ENCODE data around the gene APOA1.

Gene APOA1

GRCh38 chr11:116833491-116833815 lies 4.0 kb downstream of the APOA1 start:
- DNase-seq = no peak

DNA sequence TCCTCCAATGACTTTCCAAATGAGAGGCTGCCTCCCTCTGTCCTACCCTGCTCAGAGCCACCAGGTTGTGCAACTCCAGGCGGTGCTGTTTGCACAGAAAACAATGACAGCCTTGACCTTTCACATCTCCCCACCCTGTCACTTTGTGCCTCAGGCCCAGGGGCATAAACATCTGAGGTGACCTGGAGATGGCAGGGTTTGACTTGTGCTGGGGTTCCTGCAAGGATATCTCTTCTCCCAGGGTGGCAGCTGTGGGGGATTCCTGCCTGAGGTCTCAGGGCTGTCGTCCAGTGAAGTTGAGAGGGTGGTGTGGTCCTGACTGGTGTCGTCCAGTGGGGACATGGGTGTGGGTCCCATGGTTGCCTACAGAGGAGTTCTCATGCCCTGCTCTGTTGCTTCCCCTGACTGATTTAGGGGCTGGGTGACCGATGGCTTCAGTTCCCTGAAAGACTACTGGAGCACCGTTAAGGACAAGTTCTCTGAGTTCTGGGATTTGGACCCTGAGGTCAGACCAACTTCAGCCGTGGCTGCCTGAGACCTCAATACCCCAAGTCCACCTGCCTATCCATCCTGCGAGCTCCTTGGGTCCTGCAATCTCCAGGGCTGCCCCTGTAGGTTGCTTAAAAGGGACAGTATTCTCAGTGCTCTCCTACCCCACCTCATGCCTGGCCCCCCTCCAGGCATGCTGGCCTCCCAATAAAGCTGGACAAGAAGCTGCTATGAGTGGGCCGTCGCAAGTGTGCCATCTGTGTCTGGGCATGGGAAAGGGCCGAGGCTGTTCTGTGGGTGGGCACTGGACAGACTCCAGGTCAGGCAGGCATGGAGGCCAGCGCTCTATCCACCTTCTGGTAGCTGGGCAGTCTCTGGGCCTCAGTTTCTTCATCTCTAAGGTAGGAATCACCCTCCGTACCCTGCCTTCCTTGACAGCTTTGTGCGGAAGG lies 4.8 kb downstream of the APOA1 start:
- no peak for DNase-seq

GRCh38 chr11:116831790-116832349 lies 5.6 kb downstream of the APOA1 start:
- no peak for DNase-seq

DNA sequence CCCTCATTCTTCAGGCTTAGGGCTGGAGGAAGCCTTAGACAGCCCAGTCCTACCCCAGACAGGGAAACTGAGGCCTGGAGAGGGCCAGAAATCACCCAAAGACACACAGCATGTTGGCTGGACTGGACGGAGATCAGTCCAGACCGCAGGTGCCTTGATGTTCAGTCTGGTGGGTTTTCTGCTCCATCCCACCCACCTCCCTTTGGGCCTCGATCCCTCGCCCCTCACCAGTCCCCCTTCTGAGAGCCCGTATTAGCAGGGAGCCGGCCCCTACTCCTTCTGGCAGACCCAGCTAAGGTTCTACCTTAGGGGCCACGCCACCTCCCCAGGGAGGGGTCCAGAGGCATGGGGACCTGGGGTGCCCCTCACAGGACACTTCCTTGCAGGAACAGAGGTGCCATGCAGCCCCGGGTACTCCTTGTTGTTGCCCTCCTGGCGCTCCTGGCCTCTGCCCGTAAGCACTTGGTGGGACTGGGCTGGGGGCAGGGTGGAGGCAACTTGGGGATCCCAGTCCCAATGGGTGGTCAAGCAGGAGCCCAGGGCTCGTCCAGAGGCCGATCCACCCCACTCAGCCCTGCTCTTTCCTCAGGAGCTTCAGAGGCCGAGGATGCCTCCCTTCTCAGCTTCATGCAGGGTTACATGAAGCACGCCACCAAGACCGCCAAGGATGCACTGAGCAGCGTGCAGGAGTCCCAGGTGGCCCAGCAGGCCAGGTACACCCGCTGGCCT lies 7.1 kb downstream of the APOA1 start:
- no peak for DNase-seq

- no peak for DNase-seq
Observed at GRCh38 chr11:116829525-116830183, 7.8 kb downstream of the APOA1 start, which contains the start of gene APOC3. TSS of gene APOC3 (plus strand) at chr11:116829907. CDS start at chr11:116830583, 676 bp downstream.

- DNase-seq = no peak
Observed at GRCh38 chr11:116828632-116829524, 8.5 kb downstream of the APOA1 start.

GRCh38 chr11:116827461-116827860 lies 10.0 kb downstream of the APOA1 start:
- no peak for DNase-seq

DNA sequence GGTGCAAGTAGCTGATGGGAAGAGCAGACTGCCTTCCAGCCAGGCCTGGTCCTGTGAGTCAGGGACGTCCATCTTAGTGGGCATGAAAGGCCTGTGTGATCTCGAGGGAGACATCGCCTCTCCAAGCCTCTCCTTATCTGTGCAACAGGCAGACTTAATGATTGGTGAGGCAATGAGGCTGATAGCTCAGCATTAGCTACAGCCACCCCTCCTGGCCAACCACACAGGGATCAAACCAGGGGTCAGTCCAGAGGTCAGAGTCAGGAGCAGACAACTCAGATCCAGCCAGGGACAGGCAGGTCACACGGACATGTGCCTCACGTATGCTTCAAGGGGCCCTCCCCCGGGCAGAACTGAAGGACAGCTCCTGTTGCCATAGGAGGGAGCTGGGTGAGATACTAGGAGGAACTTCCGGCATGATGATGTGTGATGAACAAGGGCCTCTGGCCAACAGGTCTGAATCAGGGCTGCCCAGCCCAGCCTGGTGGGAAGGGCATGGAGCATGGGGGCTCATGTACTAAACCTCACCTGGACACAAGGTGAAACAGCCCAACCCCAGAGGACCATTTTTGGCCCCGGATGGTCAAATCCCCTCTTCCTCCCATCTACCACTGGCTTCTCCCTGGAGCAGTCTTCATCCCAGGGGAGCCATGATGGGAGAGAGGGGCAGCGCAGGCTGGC lies 10.5 kb downstream of the APOA1 start:
- DNase-seq = no peak

DNA sequence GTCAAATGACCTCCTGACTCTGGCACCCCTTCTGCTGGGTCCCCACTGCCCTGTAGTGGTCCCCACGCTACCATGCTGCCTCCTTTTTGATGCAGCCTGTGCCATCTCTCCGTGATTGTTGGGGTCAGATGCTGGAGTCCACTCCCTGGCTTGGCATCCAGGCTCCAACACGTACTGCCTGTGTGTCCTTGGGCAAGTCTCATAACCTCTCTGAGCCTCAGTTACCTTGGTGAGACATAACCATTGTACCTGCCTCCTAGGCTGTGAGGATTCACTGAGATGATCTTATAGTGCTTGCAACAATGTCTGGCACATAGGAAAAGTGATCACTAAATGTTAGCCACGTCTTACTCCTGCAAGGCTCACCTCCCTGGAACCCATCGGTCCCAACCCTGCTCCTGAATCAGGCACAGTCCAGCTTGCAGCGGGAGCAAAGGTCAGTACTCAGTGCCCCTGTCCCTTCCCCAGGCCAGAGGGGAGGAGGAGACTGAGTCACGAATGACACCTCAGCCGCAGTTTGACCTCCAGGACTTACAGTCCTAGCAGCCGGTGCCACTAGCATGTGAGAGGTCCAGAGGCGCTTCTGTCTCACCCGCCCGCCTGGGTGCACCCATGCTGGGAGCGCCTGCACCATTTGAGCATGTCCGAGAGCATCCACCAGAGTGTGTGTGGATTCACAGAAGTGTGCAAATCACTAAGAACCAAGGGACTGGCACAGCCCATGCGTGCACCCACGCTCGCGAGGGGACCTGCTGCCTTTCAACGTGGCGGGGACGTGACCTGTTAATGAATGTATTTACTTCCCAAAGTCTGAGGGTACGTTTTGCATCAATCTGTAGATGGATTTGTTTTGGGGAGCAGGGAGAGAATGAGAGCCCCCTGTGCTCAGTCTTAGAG lies 11.3 kb downstream of the APOA1 start:
- DNase-seq = no peak

- DNase-seq = no peak
Observed at GRCh38 chr11:116825434-116825833, 12.0 kb downstream of the APOA1 start.

- DNase-seq = no peak
Observed at GRCh38 chr11:116823031-116823843, 14.2 kb downstream of the APOA1 start, which contains the start of gene APOA4. TSS of gene APOA4 (minus strand) at chr11:116823304. CDS start at chr11:116823191, 113 bp downstream.

GRCh38 chr11:116822575-116822974 lies 14.8 kb downstream of the APOA1 start:
- DNase-seq = no peak

GRCh38 chr11:116821050-116821918 lies 16.1 kb downstream of the APOA1 start:
- DNase-seq = no peak

DNA sequence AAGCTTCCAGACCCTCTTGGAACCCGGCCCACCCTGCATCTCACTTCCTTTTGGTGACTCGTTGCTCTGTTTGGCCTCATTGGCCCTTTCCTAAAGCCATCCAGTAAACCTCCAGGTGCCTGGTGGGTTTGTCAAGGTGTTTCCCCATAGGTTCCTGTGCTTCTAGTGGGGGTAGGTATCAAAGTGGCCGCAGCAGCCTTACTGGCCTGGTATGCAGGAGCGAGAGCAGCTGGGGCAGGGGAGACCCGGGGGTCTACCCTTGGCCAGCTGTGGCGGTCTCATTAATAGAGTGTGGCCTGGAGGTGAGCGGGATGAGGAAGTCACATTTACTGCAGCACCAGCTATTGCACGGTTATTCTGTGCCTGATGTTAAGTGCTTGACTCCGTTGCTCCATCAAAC lies 18.4 kb downstream of the APOA1 start:
- DNase-seq = no peak

GRCh38 chr11:116814502-116814901 lies 22.9 kb downstream of the APOA1 start:
- no peak for DNase-seq

GRCh38 chr11:116813781-116814471 lies 23.5 kb downstream of the APOA1 start:
- DNase-seq = no peak

DNA sequence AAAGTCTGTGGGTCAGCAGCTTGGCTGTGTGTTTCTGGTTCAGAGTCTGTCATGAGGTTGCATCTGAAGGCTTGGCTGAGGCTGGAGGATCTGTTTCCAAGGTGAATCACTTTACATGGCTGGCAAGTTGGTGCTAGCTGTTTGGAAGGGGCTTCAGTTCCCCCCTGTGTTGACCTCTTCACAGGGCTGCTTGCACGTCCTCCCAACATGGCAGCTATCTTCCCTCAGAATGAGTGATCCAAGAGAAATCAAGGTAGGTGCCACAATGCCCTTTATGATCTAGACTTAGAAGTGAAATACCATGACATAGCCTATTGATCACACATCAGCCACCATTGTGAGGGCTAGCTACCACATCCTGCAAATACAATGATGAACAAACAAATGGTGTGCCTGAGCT lies 24.3 kb downstream of the APOA1 start:
- no peak for DNase-seq

GRCh38 chr11:116812109-116812508 lies 25.3 kb downstream of the APOA1 start:
- no peak for DNase-seq

Data from activated CD4-positive, alpha-beta T cell treated with anti-CD3 and anti-CD28 coated beads, Interleukin-2, amount 50 U/mL, for 16 hours (primary cell).